Smooth muscle cell of the brain vasculature (primary cell): ENCODE results near the gene CAB39.
A peak's percentile ranks its signal among the peaks of the same experiment; 100 is the strongest.

Experiments
- DNase-seq: peaks from one replicate; pipeline ENCODE4 v3.0.0-alpha.2; 2012; ENCODE audit warnings: low read depth, low spot score

CAB39 gene

DNA sequence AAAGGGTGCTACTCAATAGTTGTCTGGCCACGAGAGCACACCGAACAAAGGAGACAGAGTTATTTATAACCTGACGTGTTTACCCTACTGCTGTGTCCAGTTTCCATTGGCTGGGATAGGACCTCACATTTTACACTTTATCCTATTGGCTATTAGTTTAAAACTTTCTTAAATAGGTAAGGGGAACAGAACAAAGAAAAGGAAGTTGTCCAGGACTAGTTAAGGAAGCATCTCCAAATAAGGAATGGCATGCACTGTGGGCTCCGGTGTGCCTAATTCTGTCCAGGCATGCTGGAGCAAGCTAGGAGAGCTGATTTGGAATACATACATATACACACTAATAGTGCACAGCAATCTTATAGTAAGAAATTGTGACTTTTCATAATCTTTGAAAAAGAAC is 72.2 kb downstream of the CAB39 start:
- no peak for DNase-seq

DNA sequence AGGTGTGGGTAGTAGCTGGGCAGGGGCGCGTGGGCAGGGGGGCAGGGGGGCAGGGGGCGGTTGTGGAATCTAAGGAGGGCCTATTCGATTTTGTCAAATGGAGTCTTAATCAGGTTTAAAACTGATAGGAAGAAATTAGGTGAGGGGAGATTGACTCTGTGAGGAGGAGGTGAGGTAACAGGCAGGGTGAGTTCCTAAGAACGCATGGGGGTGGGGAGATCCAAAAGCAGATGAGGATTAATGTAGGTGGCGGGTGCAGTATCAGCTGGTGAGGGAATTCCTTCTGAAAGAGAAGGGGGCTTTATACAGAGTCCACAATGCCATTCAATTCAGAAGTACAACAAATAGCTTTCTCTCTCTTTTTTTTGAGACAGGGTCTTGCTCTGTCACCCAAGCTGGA is 72.7 kb downstream of the CAB39 start:
- DNase-seq, result no peak

GRCh38 chr2:230787101-230787500 is 74.5 kb downstream of the CAB39 start:
- no peak for DNase-seq

DNA sequence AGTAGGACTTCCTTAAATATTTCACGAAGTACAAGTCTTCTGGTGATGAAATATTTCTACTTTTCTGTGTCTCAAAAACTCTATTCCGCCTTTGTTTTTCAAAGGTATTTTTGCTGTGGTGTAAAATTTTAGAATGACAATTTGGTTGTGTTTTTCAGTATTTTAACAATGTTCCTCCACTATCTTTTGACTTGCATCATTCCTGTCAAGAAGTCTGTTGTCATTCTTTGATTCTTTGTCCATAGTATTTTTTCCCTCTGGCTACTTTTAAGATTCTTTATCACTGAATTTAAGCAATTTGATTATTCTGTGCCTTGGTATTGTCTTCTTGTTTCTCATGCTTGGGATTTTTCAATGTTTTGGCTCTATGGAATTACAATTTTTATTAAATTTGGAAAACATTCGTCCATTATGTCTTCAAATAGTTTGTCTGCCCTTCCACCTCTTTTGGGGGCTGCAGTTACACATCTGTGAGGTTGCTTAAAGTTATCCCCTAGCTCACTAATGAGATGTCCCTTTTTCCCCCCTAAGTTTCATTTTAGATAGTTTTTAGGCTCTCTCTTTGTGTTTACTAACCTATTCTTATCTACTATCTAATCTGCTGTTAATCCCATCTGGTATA is 76.0 kb downstream of the CAB39 start:
- no peak for DNase-seq

GRCh38 chr2:230790981-230791380 is 78.3 kb downstream of the CAB39 start:
- no peak for DNase-seq

DNA sequence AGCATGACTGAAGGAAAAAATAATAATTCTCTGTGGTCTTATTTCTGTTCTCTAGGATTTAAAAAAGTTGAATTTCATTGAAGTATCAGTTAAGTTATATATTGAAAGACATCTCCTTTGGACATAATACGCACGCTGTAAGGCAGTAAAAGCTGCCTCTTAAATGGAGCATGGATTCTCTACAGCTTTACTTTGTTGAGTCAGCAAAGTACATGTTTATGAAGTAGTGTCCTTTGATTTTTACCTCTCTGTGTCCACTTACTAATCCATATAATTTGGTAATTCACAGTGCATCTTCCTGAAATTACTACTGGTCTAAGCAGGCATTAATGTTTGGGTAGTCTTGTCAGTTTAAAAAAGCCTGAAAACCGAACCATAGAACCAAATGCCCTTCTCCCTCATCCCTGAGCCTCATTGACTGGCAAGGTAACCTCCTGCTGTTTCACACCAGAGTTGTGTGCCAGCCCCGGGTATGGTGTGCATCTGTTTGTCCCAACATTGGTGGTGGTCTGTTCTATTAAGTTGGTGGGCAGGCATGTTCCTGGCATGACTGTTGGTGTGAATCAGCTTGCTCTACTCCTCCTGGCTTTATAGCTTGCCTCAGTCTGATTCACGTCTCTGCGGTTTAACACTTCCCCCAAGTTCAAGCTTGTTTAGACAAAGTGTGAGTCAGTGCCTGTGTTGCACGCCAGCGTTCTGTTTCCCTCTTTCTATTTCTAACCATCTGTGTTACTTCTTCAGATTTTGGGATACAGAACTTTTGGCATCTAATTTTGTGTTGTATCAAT is 81.1 kb downstream of the CAB39 start:
- DNase-seq, result peak; percentile 92

GRCh38 chr2:230794497-230794896 is 81.9 kb downstream of the CAB39 start:
- no peak for DNase-seq

- no peak for DNase-seq
Observed at GRCh38 chr2:230795856-230796255, 83.2 kb downstream of the CAB39 start.

DNA sequence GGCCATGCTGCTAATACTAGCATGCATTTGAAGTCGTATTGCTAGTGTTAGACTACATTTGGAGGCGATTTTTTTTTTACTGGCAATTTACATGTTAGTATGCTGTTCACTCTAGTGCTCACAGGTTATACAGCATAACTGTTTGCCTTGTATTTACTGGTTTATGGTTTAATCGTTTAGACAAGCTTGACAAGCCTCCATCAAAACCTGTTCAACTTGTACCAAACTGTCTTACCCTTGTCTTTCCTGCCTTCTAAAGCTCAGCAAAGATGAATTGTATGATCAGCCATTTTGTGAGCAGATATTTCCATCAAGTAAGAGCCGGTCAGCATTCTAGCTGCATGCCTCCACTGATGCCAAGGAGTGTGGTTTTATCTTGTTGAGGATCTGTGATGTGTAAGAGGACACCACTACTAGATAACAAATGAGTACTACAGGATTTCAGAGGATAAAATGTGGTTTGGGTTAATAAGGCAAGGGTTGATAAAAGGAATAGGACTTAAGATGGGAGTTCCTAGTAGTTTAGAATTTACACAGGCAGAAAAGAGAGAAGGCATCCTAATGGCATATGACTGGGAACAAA is 83.7 kb downstream of the CAB39 start:
- no peak for DNase-seq

DNA sequence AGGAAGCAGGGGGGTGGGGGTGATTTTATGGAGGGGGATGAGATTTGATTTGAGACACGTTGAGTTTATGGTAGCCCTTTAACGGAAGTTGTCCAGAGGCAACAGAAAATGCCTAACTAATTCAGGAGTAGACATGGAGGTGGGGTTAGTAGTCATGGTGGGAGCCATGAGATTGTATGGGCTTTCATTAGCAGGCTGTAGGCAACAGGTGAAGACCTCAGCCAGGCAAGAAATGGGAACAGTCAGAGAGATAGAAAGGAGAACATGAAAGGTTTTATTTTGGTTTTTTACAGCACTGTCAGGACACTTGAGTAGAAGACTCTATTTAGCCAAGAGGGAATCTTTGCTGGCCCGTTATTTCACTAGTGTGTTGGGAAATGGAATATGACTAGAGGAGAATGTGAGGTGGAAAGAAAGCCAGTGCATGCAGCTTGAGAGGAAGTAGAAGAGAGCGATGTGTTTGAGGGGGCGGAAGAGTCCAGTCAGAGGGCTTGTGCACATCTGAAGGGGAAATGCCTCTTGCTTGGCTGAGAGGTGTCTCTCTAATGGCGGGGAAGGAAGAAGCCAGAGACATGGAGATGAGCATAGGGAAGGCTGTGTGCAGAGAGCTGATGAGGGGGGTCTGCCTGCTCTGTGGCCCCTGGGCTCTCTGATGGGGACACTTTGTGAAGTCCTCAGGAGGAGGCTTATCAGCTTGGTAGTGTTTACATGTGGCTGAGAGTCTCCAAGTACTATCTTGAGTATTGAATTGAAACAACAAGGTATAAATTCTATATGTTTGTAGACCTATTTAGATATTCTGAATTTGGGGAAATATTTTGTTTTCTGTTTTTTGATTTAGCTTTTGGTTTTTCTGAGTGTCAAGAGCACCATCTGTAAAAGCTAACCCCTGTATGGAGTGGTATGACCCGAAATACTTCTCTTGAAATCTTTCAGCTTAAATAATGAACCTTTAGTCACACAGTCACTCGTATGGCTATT is 85.2 kb downstream of the CAB39 start:
- DNase-seq, result no peak

GRCh38 chr2:230798769-230799399 is 86.2 kb downstream of the CAB39 start:
- peak; percentile 40 for DNase-seq

DNA sequence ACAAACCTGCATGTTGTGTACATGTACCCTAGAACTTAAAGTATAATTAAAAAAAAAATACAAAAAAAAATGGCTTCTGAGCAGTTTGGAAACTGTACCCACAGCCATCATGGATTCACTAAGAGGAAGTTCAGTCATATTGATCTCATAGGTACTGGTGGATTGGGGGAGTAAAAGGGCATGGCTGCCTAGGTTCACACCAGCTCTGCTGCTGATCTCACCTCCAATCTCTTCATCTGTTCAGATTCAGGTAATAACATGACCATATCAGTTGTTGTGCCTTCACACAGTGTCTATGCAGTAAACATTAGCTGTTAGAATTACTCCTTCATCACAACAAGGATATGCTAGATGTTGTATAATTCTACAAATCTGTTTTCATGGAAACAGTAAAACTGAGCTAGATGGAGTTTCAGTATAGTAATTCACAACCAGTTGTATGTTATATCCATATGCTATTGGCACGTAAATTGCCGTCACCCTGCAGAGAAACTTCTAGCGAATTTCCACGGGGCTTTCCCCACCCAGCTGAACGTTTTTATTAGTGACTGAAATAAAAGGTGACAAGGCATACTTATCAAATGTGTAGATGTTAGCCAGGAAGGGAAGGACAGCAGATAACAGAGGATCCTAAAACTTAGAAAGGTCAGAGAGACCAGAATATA is 92.8 kb downstream of the CAB39 start:
- DNase-seq, result no peak

- no peak for DNase-seq
Observed at GRCh38 chr2:230807729-230808128, 95.1 kb downstream of the CAB39 start.

DNA sequence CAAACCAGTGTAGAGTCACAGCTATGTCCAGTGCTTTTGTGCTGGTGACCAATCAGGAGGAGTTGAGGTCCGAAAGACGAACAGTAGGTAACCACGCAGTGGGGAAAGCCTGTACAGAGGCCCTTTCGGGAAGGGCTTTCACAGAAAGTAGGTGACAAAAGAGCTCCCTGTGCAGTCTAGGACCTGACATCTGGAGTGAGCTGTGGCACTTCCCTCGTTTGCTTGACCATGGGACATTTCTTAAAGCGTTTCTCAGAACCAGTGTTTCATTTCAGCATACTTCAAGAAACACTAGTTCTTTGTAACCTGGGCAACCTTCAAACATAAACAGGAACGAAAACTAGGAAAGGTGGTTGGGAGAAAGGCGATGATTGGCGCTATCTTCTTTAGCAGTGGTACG is 96.4 kb downstream of the CAB39 start:
- no peak for DNase-seq

- no peak for DNase-seq
Observed at GRCh38 chr2:230809677-230810251, 97.1 kb downstream of the CAB39 start.

GRCh38 chr2:230811508-230811907 is 98.9 kb downstream of the CAB39 start:
- DNase-seq, result no peak

- no peak for DNase-seq
Observed at GRCh38 chr2:230812033-230812432, 99.4 kb downstream of the CAB39 start.

DNA sequence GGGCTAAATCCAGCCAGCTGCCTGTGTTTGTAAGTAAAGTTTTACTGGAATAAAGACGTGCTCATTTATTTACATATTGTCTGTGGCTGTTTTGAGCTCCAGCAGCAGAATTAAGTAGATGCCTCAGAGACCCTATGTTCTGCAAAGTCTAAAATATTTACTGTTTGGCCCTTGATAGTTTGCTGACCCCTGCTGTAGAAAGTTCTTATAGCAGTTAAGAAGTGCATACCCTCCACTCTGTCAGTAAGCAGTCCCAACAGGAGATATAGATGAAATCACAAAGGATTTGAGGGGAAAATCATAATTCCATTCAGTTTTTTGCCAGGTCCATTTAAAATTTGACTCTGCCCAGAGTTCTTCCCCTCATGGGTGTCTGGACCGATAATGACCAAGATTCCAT is 102.0 kb downstream of the CAB39 start:
- DNase-seq, result no peak

DNA sequence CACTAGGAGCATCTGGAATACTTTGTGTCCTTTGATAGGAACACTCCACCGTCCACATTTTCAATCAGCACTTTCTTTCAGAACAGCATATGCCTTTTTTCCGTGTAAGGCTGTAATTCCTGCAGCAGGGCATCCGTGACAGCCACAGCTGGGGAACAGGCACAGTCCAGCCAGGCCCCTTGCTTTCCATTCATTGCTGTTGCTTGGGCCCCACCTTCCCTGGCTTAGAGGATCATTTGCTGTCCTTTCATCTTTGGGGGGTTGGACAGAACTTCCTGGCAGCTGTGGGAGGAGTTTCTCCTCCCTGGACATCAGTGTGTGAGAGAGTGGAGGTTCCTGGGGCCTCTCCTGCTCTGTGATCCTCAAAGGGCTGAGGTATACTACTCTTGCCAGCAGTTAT is 102.4 kb downstream of the CAB39 start:
- no peak for DNase-seq

DNA sequence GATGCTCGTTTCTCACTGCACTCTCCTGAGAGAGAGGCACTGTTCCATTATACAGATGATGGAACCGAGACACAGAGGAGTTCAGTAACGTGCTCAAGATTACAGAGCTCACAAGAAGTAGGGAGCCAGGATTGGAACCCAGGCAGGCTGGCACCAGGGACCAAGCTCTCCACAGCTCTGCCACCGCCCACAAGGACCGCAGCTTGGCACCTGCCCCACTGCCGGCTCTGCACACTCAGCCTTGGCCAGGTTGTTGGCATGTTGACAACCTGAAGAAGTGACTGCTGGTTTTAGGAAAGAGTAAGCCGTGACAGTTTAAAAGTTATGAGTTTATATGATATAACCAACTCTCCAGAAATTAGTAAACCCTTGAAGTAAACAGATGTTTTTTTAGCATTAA is 104.1 kb downstream of the CAB39 start:
- no peak for DNase-seq

GRCh38 chr2:230819433-230819832 is 106.8 kb downstream of the CAB39 start:
- DNase-seq, result no peak
